ENCODE measurements around the gene SERINC1. TPM values are rescaled to one million over a fixed set of nuclear protein-coding genes. Genes with fewer than 3 reads are reported as not detected.
"Not testable (repeated sequence)": the region's sequence is repeated elsewhere in the genome, so short reads cannot be mapped to it uniquely, and the experiment has no call there.

Gene SERINC1
- total RNA-seq, 4 donors from 2014 or later = 260 to 432 (median 345) TPM

DNA sequence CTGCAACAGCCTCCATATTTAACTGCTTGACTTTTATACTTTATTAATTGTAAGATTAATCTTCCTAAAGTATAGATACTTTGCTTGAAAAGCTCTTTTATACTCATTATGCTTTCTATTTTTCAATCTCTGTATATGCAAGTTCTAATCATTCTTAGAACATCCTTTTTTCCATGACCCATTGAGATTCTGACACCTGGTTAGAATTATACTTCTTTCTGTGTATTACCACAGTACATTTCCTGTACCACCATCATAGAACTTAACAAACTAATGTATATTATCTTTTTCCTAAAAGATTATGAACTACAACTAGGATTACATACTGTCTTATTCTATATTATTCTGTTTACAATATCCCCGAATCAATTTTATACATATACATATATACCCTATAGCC is 13.5 kb downstream of the SERINC1 start:
- Histone ChIP-seq H3K4me1 (peaks cover 4 to 78% (median 12%) of the 10 kb centered on the region in 3 donors), H3K27me3 (no peaks in the 10 kb centered on the region), H3K27ac (no peak overlapping the region), H3K9me3 (no peaks in the 10 kb centered on the region), H3K4me3 (no peak overlapping the region), H3K36me3 (peaks cover 0 to 51% of the 10 kb centered on the region in 2 donors)
- 87 to 90% methylated on average over 1 of the region's 1 CpG for WGBS, 2 donors (ENCODE audit: low coverage in 1 of 2)
- no peak for ATAC-seq
- TF ChIP-seq, protein P1, sequence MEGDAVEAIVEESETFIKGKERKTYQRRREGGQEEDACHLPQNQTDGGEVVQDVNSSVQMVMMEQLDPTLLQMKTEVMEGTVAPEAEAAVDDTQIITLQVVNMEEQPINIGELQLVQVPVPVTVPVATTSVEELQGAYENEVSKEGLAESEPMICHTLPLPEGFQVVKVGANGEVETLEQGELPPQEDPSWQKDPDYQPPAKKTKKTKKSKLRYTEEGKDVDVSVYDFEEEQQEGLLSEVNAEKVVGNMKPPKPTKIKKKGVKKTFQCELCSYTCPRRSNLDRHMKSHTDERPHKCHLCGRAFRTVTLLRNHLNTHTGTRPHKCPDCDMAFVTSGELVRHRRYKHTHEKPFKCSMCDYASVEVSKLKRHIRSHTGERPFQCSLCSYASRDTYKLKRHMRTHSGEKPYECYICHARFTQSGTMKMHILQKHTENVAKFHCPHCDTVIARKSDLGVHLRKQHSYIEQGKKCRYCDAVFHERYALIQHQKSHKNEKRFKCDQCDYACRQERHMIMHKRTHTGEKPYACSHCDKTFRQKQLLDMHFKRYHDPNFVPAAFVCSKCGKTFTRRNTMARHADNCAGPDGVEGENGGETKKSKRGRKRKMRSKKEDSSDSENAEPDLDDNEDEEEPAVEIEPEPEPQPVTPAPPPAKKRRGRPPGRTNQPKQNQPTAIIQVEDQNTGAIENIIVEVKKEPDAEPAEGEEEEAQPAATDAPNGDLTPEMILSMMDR (IDR thresholded peaks at IDR 0.05) = no peak
- no peak for TF ChIP-seq EP300 (IDR thresholded peaks at IDR 0.05)
- TF ChIP-seq POLR2A (IDR thresholded peaks at IDR 0.05) = no peak
- no peak for TF ChIP-seq POLR2AphosphoS5 (IDR thresholded peaks at IDR 0.05)

DNA sequence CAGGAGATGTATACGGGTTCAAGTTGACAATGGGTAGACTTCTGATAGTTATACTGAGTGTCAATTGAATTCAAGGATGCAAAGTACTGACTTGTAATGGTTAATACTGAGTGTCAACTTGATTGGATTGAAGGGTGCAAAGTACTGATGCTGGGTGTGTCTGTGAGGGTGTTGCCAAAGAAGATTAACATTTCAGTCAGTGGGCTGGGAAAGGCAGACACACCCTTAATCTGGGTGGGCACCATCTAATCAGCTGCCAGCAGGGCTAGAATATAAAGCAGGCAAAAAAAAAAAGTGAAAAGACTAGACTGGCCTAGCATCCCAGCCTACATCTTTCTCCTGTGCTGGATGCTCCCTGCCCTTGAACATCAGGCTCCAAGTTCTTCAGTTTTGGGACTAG is 16.5 kb downstream of the SERINC1 start:
- not testable (repeated sequence) for H3K9me3 ChIP-seq, H3K27ac ChIP-seq, ATAC-seq, H3K4me3 ChIP-seq, H3K27me3 ChIP-seq
- Histone ChIP-seq H3K4me1 (peaks cover 4 to 53% (median 12%) of the 10 kb centered on the region in 3 donors), H3K36me3 (peaks cover 6 to 81% of the 10 kb centered on the region in 2 donors)
- WGBS, 2 donors (ENCODE audit: low coverage in 1 of 2) = 92 to 100% methylated on average over 1 of the region's 1 CpG

DNA sequence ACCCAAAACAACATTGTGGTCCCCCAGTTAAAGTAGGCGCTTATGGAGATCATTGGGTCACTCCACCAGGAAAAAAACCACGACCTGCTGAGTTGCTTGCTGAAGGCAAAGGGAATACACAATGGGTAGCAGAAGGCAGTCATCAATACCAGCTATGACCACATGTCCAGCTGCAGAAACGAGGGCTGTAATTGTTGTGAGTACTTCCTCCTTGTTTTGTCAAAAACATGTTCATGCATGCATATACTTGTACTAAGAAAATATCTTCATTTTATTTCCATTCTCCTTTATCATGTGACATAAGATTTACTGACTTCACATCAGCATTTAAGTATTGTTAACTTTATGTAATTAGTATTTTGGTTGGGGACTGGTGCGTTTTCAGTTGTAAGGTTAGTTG is 16.9 kb downstream of the SERINC1 start:
- H3K36me3 ChIP-seq = peaks cover 6 to 85% of the 10 kb centered on the region in 2 donors

DNA sequence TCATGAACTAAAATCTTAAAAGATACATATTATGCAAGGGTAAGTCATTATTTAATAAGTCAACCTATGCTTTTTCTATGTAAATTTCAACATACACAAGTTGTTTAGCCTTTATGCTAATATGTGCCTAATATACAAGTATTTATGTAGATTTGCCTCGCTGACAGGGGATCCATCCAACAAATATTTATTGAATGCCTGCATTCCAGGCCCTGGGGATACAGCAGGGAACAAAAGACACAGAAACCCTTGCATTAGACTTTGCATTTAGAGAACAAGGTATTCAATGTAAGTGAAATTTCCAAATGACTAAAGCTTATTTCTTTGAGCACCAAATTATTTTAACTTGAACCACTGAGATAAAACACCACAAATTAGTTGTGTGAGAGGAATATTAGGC is 19.1 kb downstream of the SERINC1 start:
- no peak for TF ChIP-seq POLR2A (IDR thresholded peaks at IDR 0.05)
- TF ChIP-seq, protein P1 (IDR thresholded peaks at IDR 0.05) = no peak
- TF ChIP-seq POLR2AphosphoS5 (IDR thresholded peaks at IDR 0.05) = no peak
- no peak for TF ChIP-seq EP300 (IDR thresholded peaks at IDR 0.05)
- peaks cover 0 to 27% (median 3%) of the 10 kb centered on the region in 3 donors for H3K4me1 ChIP-seq
- H3K36me3 ChIP-seq = peaks cover 6 to 95% of the 10 kb centered on the region in 2 donors
- H3K9me3 ChIP-seq = no peaks in the 10 kb centered on the region
- H3K4me3 ChIP-seq = no peak overlapping the region
- ATAC-seq = no peak
- H3K27ac ChIP-seq = no peak overlapping the region
- WGBS, 2 donors (ENCODE audit: low coverage in 1 of 2) = 55 to 57% methylated on average over 1 of the region's 1 CpG
- H3K27me3 ChIP-seq = no peaks in the 10 kb centered on the region

More for the DNA sequence above, 16.9 kb downstream of the SERINC1 start:
- ATAC-seq = no peak
- WGBS, 2 donors (ENCODE audit: low coverage in 1 of 2) = 85 to 100% methylated on average over 2 to 4 of the region's 4 CpGs
- TF ChIP-seq POLR2A (IDR thresholded peaks at IDR 0.05) (no peak), EP300 (IDR thresholded peaks at IDR 0.05) (no peak), POLR2AphosphoS5 (IDR thresholded peaks at IDR 0.05) (no peak)
- TF ChIP-seq, protein P1 (IDR thresholded peaks at IDR 0.05) = no peak
- Histone ChIP-seq H3K27me3 (no peaks in the 10 kb centered on the region), H3K4me3 (no peak overlapping the region), H3K9me3 (no peaks in the 10 kb centered on the region), H3K4me1 (peaks cover 4 to 49% (median 12%) of the 10 kb centered on the region in 3 donors), H3K27ac (no peak overlapping the region)

DNA sequence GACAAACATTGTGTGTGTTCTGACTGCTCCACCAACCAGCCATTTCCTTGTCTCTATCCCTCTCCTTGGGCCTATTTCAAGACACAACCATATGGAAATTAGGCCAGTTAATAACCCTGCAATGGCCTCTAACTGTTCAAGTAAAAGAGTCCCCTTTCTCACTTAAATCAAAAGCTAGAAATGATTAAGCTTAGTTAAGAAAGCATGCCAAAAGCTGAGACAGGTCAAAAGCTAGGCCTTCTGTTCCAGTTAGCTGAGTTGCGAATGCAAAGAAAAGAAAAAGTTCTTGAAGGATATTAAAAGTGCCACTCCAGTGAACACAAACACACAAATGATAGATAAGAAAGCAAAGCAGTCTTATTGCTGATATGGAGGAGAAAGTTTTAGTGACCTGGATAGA is 22.5 kb downstream of the SERINC1 start:
- no peak overlapping the region for H3K27ac ChIP-seq
- H3K36me3 ChIP-seq = peaks cover 9 to 93% of the 10 kb centered on the region in 2 donors
- 100% methylated on average over 1 of the region's 1 CpG for WGBS, 2 donors (ENCODE audit: low coverage in 1 of 2)
- no peaks in the 10 kb centered on the region for H3K27me3 ChIP-seq
- no peaks in the 10 kb centered on the region for H3K9me3 ChIP-seq
- H3K4me3 ChIP-seq = no peak overlapping the region
- H3K4me1 ChIP-seq = peaks cover 0 to 24% (median 0%) of the 10 kb centered on the region in 3 donors
- TF ChIP-seq POLR2AphosphoS5 (IDR thresholded peaks at IDR 0.05) (no peak), POLR2A (IDR thresholded peaks at IDR 0.05) (no peak), EP300 (IDR thresholded peaks at IDR 0.05) (no peak)
- TF ChIP-seq, protein P1 (IDR thresholded peaks at IDR 0.05) = no peak
- ATAC-seq = no peak
